HG02588 (cell line): ENCODE results near the gene NXPH3.

ENCODE experiments used
- ATAC-seq: cut with Tn5 transposase; IDR thresholded peaks from one replicate; pipeline ENCODE4 v1.9.1; 2021; ENCODE audit warnings: mild to moderate bottlenecking, moderate library complexity; ENCODE audit not compliant: unreplicated experiment

The NXPH3 gene

GRCh38 chr17:49618028-49618611 lies 42.4 kb downstream of the NXPH3 start:
- ATAC-seq, result no peak

GRCh38 chr17:49621420-49621819 lies 45.7 kb downstream of the NXPH3 start:
- no peak for ATAC-seq

GRCh38 chr17:49621946-49622529 lies 46.4 kb downstream of the NXPH3 start:
- no peak for ATAC-seq

GRCh38 chr17:49624896-49625295 lies 49.2 kb downstream of the NXPH3 start:
- no peak for ATAC-seq

- no peak for ATAC-seq
Observed at GRCh38 chr17:49629447-49629846, 53.8 kb downstream of the NXPH3 start.

- ATAC-seq, result no peak
Observed at GRCh38 chr17:49630113-49630900, 54.6 kb downstream of the NXPH3 start.

- no peak for ATAC-seq
Observed at GRCh38 chr17:49631496-49631895, 55.8 kb downstream of the NXPH3 start.
